Sigmoid colon (tissue), 4 donors: ENCODE data around the gene ADO.

Source experiments
- CTCF ChIP-seq, 4 experiments: fragments of 450-650 bp in 3 of 4; fragments of 200-600 bp in 1 of 4; IDR thresholded peaks; one replicate each; pipeline ENCODE4 v1.5.1; 2016 to 2019; ENCODE audit warnings: antibody characterized with exemption in 4 of 4, mild to moderate bottlenecking in 3 of 4, moderate library complexity in 2 of 4
- POLR2A ChIP-seq, 2 donors: fragments of 450-650 bp; IDR thresholded peaks; one replicate each; pipeline ENCODE4 v1.6.1; 2016; ENCODE audit warnings: antibody characterized with exemption in 2 of 2, mild to moderate bottlenecking in 2 of 2, moderate library complexity in 2 of 2
- POLR2AphosphoS5 ChIP-seq, 4 donors: sonication (generic); formaldehyde crosslinking; IDR thresholded peaks; one replicate each; pipeline ENCODE4 v1.6.1; 2017; ENCODE audit warnings: antibody characterized with exemption in 4 of 4

DNA sequence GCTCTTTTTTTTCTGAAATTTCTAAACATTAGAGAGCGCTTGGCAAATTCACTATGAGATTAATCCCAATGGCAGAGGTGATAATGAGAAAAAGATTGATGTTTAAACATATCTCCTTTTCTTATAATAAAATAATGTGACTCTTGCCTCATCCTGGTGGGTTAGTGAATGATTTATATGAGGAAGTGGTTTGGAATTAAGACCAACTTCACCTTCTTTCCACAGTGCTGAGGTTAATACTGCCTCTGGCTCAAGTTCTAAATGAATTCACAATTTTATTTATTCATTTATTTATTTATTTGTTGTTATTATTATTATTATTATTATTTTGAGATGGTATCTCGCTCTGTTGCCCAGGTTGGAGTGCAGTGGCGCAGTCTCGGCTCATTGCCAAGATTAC lies 40.5 kb upstream of the ADO start:
- TF ChIP-seq CTCF (IDR thresholded peaks at IDR 0.05) (no peak), POLR2AphosphoS5 (IDR thresholded peaks at IDR 0.05) (no peak), POLR2A (IDR thresholded peaks at IDR 0.05) (no peak)
